Ectodermal cell (in vitro differentiated cells): Measurements from ENCODE around the gene ANKRD42.
A peak's percentile ranks its signal among the peaks of the same experiment; 100 is the strongest.

Source experiments
- H3K27ac ChIP-seq: 2 replicates; pipeline ENCODE4 v1.7.0; 2013; ENCODE audit warnings: mild to moderate bottlenecking, low read depth, low read length; ENCODE audit not compliant: insufficient read depth, poor library complexity, severe bottlenecking
- H3K27me3 ChIP-seq: 2 replicates; pipeline ENCODE4 v1.7.0; 2013; ENCODE audit warnings: mild to moderate bottlenecking, low read length; ENCODE audit not compliant: insufficient read depth, control insufficient read depth, poor library complexity, severe bottlenecking
- H3K36me3 ChIP-seq: one replicate; pipeline ENCODE4 v1.7.0; 2013; ENCODE audit warnings: low read length; ENCODE audit not compliant: control insufficient read depth, insufficient read depth
- H3K4me1 ChIP-seq: one replicate; pipeline ENCODE4 v1.7.0; 2013; ENCODE audit warnings: low read length; ENCODE audit not compliant: control insufficient read depth, insufficient read depth
- H3K4me3 ChIP-seq: 2 replicates; pipeline ENCODE4 v1.7.0; 2013; ENCODE audit warnings: low read depth, low read length, control low read depth; ENCODE audit not compliant: insufficient read depth
- H3K9me3 ChIP-seq: 2 replicates; pipeline ENCODE4 v1.7.0; 2013; ENCODE audit warnings: mild to moderate bottlenecking, low read length, moderate library complexity; ENCODE audit not compliant: control insufficient read depth
- WGBS, 2 experiments: methylation state at CpG; one replicate each; pipeline ENCODE4 v1.1.7; 2013; ENCODE audit warnings: missing lambda C conversion rate in 2 of 2; 5-methylcytosine and 5-hydroxymethylcytosine counted together

Gene ANKRD42

GRCh38 chr11:83158357-83158786 is 35.1 kb upstream of the ANKRD42 start:
- Histone ChIP-seq H3K27ac (no peak overlapping the region), H3K36me3 (no peaks in the 10 kb centered on the region)
- WGBS, 2 experiments: 0% methylated on average over 1 to 4 of the region's 5 CpGs

GRCh38 chr11:83158965-83159901 is 34.3 kb upstream of the ANKRD42 start:
- H3K4me3 ChIP-seq: peak overlapping the region; percentile 98
- H3K36me3 ChIP-seq: peaks cover 4% of the 10 kb centered on the region
- no peaks in the 10 kb centered on the region for H3K27me3 ChIP-seq
- 39 to 40% methylated on average over 12 to 15 of the region's 15 CpGs for whole genome bisulfite sequencing, 2 experiments
- peaks cover 8% of the 10 kb centered on the region for H3K4me1 ChIP-seq
- H3K9me3 ChIP-seq: peaks cover 2% of the 10 kb centered on the region
- H3K27ac ChIP-seq: no peak overlapping the region

More at GRCh38 chr11:83158357-83158786, 35.1 kb upstream of the ANKRD42 start:
- Histone ChIP-seq H3K9me3 (peaks cover 2% of the 10 kb centered on the region), H3K4me1 (peaks cover 8% of the 10 kb centered on the region), H3K4me3 (peak overlapping the region; percentile 98), H3K27me3 (no peaks in the 10 kb centered on the region)

- Histone ChIP-seq H3K4me3 (peak overlapping the region; percentile 98), H3K9me3 (peaks cover 2% of the 10 kb centered on the region), H3K4me1 (peaks cover 8% of the 10 kb centered on the region), H3K27me3 (no peaks in the 10 kb centered on the region), H3K27ac (no peak overlapping the region), H3K36me3 (peaks cover 13% of the 10 kb centered on the region)
- 81 to 83% methylated on average over 6 of the region's 6 CpGs for WGBS, 2 experiments
Measured at GRCh38 chr11:83159902-83160865, 33.3 kb upstream of the ANKRD42 start.

GRCh38 chr11:83161610-83162199 is 31.8 kb upstream of the ANKRD42 start:
- 90 to 100% methylated on average over 1 of the region's 1 CpG for WGBS, 2 experiments
- Histone ChIP-seq H3K4me1 (peaks cover 8% of the 10 kb centered on the region), H3K27ac (no peak overlapping the region), H3K27me3 (no peaks in the 10 kb centered on the region), H3K36me3 (peaks cover 27% of the 10 kb centered on the region), H3K9me3 (peaks cover 2% of the 10 kb centered on the region), H3K4me3 (no peak overlapping the region)

- Histone ChIP-seq H3K4me3 (no peak overlapping the region), H3K36me3 (peaks cover 32% of the 10 kb centered on the region), H3K9me3 (peaks cover 2% of the 10 kb centered on the region), H3K27ac (no peak overlapping the region), H3K27me3 (no peaks in the 10 kb centered on the region), H3K4me1 (peaks cover 8% of the 10 kb centered on the region)
- 90 to 96% methylated on average over 2 of the region's 2 CpGs for WGBS, 2 experiments
Measured at GRCh38 chr11:83162377-83162776, 31.1 kb upstream of the ANKRD42 start.

GRCh38 chr11:83166193-83166866 is 27.2 kb upstream of the ANKRD42 start:
- Histone ChIP-seq H3K4me1 (no peaks in the 10 kb centered on the region), H3K9me3 (peaks cover 2% of the 10 kb centered on the region), H3K27me3 (no peaks in the 10 kb centered on the region), H3K27ac (no peak overlapping the region), H3K36me3 (peaks cover 59% of the 10 kb centered on the region), H3K4me3 (no peak overlapping the region)
- WGBS, 2 experiments: 95 to 98% methylated on average over 11 of the region's 11 CpGs

- H3K9me3 ChIP-seq: no peaks in the 10 kb centered on the region
- H3K4me1 ChIP-seq: no peaks in the 10 kb centered on the region
- no peak overlapping the region for H3K27ac ChIP-seq
- 93 to 97% methylated on average over 5 of the region's 5 CpGs for WGBS, 2 experiments
- H3K27me3 ChIP-seq: no peaks in the 10 kb centered on the region
- peaks cover 64% of the 10 kb centered on the region for H3K36me3 ChIP-seq
- H3K4me3 ChIP-seq: no peak overlapping the region
Measured at GRCh38 chr11:83168756-83169155, 24.8 kb upstream of the ANKRD42 start.

GRCh38 chr11:83170865-83171264 is 22.6 kb upstream of the ANKRD42 start:
- WGBS, 2 experiments: 95 to 100% methylated on average over 1 to 2 of the region's 2 CpGs
- no peak overlapping the region for H3K27ac ChIP-seq
- no peaks in the 10 kb centered on the region for H3K4me1 ChIP-seq
- H3K4me3 ChIP-seq: no peak overlapping the region
- H3K9me3 ChIP-seq: no peaks in the 10 kb centered on the region
- no peaks in the 10 kb centered on the region for H3K27me3 ChIP-seq
- H3K36me3 ChIP-seq: peaks cover 47% of the 10 kb centered on the region

GRCh38 chr11:83172551-83172950 is 21.0 kb upstream of the ANKRD42 start:
- H3K4me3 ChIP-seq: no peak overlapping the region
- peaks cover 38% of the 10 kb centered on the region for H3K36me3 ChIP-seq
- no peaks in the 10 kb centered on the region for H3K9me3 ChIP-seq
- 87 to 94% methylated on average over 4 of the region's 4 CpGs for WGBS, 2 experiments
- no peaks in the 10 kb centered on the region for H3K27me3 ChIP-seq
- H3K4me1 ChIP-seq: no peaks in the 10 kb centered on the region
- no peak overlapping the region for H3K27ac ChIP-seq
